HK-2 (cell line): Measurements from ENCODE around the gene HPN.

ENCODE experiments used
- DNase-seq: peaks from one replicate; pipeline ENCODE4 v3.0.0-alpha.2; 2018; ENCODE audit not compliant: unreplicated experiment

Gene HPN

DNA sequence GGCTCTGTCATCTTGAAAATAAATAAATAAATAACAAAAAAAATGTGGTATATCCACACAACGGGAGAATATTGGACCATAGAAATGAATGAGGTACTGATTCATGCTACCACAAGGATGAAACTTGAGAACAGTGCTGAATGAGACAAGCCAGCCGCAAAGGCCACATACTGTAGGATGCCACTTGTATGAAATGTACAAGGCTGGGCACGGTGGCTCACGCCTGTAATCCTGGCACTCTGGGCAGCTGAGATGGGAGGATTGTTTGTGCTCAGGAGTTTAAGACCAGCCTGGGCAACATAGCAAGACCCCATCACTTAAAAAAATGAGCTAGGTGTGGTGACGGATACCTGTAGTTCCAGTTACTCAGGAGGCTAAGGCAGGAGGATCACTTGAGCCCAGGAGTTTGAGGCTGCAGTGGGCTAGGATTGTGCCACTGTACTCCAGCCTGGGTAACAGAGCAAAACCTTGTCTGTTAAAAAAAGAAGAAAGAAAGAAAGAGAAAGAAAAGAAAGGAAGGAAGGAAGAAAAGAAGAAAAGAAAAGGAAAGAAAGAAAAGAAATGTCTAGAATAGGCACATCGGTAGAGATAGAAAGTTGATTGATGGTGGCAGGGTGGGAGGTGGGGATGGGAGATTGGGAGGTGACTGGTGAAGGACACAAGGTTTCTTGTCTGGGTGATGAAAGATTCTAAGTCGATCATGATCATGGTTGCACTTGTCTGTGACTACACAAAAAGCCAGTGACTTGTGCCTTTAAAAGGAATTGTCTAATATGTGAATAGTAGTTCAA lies 20.3 kb downstream of the HPN start:
- no peak for DNase-seq

DNA sequence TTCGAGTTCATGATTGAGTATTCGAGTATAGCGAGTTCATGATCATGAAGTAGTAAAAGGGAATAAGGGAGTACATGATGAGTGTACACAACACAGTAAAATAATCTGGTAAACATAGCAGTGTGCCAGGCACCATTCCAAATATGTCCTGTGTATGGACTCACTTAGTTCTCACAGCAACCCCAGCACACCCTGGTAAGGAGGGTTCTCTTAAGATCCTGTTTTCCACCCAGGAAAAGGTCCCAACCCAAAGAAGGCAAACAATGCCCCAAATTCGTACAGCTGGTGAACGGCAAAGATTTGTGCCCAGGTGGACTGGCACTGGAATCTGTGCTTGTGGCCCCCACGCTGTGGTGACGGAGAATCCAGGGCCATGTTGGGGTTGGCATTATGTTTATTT lies 21.4 kb downstream of the HPN start:
- DNase-seq = no peak

DNA sequence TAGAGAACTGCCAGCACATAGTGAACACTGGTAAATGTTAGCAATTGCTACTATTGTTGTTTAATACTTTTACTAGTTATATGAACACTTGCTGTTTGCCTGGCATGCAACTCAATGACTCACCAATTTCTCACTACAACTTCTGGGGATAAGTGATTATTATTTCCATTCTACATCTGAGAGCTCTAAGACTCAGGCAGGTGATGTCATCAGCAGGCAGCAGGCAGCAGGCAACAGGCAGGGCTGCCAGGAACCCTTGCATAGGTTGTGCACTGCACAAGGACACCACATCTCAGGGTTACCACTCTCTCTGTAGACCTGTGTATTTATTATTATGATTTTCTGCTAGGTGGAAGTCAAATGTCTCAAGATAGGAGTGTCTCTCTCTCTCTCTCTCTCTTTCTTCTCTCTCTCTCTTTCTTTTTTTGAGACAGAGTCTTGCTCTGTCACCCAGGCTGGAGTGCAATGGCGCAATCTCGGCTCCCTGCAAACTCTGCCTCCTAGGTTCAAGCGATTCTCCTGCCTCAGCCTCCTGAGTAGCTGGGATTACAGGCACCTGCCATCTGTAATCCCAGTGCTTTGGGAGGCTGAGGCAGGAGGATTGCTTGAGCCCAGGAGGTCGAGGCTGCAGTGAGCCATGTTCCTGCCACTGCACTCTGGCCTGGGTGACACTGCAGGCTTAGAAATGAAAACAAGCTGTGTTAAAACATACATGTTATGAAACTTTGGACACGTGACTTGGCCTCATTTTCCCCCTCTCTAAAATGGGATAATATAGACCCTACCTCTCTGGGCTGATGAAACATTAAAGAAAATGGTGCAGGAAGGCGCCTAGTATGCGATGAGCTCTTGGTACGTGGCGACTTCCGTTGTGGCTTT lies 22.7 kb downstream of the HPN start:
- no peak for DNase-seq

DNA sequence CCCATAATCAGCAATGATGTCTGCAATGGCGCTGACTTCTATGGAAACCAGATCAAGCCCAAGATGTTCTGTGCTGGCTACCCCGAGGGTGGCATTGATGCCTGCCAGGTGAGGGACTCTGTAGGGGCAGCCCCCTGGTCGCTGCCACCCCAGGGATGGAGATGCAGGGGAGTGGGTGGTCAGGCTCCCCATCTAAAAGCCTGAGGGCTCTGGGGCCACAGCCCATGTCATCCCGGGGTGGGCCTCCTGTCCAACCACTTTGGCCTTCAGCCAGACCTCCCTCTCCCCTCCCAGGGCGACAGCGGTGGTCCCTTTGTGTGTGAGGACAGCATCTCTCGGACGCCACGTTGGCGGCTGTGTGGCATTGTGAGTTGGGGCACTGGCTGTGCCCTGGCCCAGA lies 24.1 kb downstream of the HPN start:
- no peak for DNase-seq

DNA sequence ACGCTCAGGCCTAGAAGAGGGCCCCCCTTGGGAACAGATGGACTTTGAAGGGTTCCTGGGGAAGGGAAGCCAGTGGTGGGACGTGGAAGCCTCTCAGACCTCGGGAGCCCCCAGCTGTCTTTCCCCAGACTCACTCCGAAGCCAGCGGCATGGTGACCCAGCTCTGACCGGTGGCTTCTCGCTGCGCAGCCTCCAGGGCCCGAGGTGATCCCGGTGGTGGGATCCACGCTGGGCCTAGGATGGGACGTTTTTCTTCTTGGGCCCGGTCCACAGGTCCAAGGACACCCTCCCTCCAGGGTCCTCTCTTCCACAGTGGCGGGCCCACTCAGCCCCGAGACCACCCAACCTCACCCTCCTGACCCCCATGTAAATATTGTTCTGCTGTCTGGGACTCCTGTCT lies 24.6 kb downstream of the HPN start:
- DNase-seq = no peak

DNA sequence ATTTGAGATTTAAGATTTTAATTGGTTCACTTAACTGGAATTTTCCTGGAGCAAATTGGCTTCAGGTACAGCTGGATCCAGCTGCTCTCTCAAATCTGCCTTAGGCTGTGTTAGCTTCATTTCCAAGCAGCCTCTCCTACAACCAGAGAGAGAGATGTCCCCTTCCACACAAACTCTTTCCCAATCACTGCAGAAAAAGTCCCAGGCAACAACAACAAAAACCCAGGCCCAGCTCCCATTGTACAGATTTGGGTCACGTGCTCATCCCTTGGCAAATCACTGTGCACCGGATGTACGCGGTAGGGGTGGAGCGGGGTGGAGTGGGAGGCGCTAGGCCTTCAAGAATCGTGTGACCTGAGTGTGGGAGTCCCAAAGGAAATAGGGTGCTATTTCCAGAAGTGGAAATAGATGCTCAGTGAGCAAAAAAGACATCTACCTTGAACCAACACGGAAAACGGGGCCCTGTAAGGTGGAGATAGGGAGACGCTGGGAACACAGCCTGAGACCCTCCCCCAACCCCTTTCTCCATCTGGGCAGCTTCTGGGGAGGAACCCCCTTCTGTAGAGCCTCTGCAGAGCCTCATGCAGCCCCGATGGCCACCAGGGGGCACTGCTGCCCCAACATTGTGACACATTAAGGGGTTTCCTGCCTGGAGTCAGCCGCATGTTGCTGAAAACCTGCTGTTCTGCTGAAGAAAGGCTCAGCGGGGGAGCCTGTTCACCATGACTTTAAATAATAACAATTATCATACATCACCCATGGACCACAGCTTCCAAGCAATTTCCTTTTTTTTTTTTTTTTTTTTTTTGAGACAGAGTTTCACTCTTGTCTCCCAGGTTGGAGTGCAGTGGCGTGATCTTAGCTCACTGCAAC lies 25.4 kb downstream of the HPN start:
- DNase-seq = peak; percentile 74

DNA sequence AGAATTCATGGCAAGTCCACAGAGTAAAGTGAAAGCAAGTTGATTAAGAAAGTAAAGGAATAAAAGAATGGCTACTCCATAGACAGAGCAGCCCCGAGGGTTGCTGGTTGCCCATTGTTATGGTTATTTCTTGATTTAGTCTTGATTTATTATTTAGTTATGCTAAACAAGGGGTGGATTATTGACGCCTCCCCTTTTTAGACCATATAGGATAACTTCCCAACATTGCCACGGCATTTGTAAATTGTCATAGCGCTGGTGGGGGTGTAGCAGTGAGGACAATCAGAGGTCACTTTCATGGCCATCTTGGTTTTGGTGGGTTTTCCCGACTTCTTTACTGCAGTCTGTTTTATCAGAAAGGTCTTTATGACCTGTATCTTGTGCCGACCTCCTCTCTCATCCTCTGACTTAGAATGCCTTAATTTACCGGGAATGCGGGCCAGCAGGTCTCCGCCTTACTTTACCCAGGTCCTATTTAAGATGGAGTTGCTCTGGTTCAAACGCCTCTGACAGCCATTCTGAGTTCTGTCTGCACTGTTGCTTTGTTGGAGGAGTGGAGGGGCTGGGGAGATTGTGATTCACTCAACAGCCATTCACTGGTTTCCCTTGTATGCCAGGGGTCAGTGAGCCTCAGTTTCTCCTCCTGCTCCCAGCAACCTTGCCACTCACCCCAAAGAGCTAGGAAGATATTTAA lies 27.6 kb downstream of the HPN start:
- no peak for DNase-seq

DNA sequence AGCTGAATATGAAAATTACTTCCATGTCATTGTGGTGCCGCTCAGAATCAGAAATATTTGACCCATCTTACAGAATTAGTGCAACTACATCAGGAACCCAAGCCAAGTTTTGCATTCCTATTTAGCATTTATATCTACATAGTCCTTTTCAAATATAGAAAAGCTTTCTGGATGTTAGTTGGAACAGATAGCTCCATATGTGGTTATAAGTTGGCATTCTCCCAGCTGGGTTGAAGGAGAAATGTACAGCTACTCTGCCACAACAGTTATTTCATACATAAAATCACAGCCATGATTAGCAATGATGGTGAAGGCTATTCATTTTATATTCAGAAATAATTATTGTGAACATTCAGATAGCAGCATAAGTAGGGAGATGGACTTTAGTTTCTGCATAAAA lies 28.2 kb downstream of the HPN start:
- DNase-seq = no peak

DNA sequence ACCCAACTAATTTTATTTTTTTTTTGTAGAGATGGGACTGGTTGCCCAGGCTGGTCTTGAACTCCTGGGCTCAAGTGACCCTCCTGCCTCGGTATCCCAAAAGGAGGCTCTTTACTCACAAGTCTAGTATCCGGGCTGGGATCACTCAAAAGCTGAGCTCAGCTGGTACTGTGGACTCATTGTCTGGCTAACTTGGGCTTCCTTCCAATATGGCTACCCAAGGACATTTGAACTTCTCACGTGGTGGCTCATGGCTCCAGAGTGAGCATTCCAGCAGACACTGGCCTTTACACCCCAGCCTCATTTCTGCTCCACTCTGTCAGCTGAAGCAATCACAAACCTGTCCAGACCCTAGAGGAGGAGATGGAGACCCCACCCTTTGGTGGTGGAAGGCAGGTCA lies 28.9 kb downstream of the HPN start:
- no peak for DNase-seq

DNA sequence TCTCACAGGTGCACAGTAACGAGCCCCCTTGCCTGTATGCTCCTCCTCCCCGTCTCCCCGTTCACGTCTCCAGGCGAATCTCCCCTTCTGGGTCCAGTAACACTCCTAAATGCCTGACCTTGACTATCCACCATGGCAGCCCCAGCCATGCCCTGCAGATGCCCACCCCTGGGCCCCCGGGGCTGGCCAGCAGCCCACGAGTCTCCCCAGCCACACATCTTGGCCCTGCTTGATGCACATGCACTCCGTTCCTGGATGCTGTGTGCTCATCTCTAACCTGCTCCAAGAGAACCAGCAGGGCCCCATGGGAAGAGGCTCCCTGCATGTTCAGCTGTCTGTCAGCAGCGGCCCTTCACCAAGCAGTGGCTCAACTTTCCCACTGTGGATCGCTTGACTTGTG lies 32.0 kb downstream of the HPN start:
- DNase-seq = no peak

DNA sequence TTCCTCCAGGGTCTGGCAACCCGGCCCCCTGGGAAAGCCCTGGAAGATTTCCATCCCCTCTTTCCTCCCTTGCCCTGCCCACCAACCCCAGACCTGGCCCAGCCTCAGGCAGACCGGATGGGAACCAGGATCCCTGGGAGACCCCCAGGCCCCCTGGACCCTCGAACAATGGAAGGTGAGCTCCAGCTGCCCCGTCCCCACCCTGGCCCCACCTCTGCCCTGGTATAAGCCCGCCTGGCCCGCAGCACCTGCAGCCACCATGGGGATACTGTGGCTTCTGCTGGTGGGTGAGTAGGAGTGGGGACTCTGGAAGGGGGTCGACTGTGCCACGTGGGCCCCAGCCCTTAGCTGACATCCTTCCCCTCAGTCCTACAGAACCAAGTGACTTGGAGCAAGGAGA lies 32.4 kb downstream of the HPN start:
- DNase-seq = no peak

DNA sequence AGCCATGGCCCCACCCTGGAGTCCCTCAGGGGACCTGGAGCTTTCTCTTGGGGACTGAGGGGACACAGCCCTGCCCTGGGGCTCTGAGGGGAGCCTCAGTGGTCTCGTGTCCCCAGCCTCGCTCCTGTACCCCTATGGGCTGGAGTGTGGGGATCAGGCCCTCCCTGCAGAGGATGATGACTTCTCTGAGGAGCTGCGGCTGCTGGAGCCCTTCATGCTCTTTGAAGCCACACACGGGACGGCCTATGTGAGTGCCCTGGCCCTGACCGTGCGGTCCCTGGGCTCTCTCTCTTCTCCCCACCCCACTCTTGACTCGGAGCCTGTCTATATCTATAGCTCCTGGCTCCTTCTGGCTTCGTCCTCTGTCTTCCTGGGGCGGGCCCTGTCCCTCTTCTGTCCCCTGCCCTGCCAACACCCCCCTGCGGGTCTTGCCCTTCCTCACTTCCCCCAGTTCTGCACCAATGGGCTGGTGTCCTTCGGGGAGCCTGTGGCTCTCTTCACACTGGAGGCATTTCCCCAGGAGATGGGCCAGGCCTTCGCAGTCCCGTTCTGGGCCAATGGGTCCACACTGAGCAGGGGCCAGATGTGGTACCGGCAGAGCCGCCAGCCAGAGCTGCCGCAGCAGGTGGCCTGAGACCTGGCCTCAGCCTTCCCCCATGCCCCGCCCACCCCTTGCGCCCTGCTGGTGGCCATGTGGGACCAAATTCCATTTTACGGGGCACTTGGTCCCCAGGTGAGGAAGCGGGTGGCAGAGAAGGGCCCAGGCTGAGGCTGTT lies 33.1 kb downstream of the HPN start:
- DNase-seq = no peak

DNA sequence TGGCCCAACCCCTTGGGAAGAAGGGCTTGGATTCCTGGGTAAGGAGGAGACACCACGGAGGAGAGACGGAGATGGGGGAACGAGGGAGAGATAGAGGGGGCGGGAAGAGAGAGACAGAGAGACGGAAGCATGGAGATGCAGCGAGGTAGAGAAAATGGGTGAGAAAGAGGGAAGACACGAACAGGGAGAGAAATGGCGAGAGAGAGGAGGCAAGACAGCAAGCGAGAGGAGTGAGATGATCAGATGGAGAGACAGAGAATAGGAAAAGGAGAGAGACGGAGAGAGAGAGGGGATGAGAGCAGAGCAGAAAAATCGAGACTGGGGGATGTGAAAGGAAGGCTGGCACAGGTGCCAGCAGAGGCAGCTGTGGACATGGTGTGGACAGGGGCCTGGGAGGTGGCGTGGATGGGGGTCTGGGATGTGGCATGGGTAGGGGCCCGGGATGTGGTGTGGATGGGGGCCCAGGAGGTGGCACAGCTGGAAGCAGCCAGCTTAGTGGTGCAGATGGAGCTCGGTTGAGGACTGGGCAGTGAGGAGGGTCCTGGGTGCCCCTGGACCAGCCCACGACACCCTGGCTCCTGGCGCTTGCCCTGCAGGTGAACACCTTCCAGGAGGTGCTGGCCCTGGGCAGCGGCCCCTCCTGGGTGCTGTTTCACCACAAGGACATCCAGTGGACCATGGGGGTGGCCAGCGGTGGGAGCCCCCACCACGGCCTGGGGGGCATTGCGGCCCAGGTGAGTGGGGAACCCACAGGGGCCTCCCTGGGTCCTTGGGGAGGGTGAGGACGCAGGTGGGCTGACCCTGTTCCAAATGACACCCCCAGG lies 33.9 kb downstream of the HPN start:
- no peak for DNase-seq

DNA sequence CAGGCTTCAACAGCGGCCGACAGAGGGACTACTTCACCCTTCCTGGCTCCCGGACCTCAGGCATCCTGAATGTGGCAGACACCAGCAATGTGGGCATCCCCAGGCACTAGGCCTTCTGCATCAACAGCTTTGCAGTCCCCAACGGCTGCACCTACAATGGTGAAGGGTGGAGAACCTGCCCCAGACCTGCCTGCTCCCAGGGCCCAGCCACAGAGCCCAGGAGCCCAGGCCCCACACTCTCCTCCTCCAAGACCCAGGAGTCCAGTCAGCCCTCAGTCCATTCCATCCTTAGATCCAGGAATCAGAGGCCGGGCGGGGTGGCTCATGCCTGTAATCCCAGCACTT lies 34.5 kb downstream of the HPN start:
- DNase-seq = no peak

DNA sequence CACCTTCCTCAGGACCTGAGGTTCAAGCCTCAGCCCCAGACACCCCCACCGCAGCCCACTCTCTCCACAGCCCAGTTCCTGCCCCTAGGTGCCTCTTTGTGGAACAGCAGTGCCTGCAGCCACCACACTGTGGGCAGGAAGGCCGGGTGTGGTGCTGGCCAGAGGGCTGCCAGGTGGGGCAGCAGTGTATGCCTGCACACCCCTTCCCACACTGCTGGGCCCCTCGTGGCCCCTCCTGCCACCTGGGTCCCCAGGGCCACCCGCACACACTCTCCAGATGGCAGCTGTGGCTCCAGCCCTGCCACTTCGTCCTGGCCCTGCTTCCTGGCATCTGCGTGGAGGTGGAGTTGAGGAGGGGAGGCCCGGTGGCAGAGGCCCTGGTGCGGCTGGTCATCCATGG lies 35.1 kb downstream of the HPN start:
- no peak for DNase-seq

DNA sequence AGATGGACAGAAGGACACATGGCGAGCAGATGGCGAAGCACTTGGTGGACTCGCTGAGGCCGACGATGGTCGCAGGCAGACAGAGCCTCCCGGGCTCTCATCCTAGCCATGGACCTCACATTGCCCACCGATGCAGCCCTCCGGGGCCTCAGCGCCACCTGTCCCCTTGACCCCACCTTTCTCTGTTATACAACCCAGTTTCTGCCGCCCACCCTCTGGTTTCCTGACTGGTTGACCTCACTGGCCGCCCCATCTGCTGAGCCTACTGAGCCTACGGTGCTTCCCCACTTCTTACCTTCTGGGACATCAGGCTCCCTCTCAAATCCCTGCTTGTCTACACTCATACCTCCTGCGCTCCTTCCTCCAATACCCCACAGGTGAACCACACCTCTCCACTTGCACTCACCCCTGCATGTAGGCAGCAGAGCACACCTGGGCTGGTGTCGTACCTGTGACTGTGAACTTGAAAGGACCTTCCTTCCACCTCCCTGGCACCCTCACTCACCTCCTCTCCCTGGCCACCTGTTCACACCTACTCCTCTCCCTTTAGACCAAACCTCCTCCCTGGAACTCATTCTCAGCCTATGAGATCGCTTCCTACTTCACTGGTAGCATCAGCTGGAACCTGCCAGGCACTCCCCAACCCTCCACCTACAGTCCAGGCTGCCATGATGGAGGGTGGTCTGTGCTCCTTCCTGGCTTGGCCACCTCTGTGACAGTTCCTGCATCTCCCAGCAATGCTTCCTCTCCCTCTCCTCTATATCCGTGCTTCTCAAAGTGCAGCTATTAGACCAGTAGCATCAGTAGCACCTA lies 36.1 kb downstream of the HPN start:
- DNase-seq = no peak

DNA sequence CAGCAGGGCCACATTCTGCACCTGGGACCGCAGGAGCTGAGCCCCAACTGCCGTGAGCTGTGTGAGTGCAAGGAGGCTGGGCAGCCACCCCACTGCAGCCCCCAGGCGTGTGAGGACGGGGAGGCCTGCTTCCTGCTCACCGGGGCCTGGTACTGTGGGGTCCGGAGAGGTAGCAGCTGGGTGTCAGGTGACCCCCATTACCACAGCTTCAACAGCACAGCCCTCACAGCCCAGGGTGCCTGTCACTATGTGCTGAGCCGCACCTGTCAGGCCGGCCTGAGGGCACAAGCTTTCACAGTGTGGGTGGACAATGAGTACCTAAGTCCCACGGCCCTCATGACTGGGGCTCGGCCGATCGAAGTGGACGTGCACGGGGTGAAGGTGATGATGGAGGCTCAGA lies 38.3 kb downstream of the HPN start:
- no peak for DNase-seq

DNA sequence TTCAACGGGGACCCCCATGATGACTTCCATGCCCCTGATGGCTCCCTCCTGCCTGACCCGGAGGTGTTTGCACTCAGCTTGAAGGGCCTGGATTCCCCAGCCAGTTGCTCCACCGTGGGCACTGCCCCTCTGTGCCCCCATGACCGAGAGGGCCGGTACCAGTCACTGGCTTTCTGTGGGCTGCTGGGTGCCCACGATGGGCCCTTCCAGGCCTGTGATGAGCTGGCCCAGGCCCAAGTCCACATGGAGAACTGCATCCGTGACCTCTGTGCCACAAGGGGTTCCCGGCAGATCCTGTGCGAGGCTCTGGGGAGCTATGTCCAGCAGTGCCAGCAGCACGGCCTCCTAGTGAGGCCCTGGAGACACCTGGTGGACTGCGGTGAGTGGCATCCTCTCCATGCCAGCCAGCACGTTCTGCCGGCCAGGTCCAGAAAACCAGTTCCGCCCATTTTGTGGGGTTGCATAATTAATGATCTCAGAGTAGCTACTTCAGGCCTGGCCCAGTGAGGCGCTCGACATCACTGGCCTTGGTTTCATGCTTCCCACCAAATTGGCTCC lies 39.2 kb downstream of the HPN start:
- no peak for DNase-seq

DNA sequence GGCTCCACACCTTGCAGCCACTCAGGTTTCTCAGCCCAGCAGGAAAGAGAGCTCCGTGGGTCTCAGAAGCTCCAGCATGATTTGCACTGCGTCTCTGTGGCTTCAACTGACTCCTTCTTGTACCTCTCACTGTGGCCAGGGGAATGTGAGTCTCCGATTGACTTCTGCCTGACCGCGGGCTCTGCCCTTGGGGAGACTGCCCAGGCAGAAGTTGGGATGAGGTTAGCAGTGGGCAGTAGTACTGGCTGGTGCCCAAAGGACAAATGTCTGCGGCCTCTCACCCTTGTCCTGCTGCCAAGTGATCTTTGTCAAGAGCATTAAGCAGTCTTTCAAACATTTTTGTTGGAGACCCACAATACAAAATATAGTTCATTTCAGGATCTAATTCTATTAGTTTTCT lies 39.7 kb downstream of the HPN start:
- DNase-seq = no peak
